HK-2 (cell line): ENCODE measurements around the gene LNP1.
"Not testable (repeated sequence)": the region's sequence is repeated elsewhere in the genome, so short reads cannot be mapped to it uniquely, and the experiment has no call there.

Experiments used
- DNase-seq: peaks from one replicate; pipeline ENCODE4 v3.0.0-alpha.2; 2018; ENCODE audit not compliant: unreplicated experiment

Gene LNP1

GRCh38 chr3:100478521-100478920, 77.2 kb downstream of the LNP1 start:
- DNase-seq, result not testable (repeated sequence)

GRCh38 chr3:100480081-100480480, 78.7 kb downstream of the LNP1 start:
- DNase-seq, result no peak

- DNase-seq, result no peak
Observed at GRCh38 chr3:100482176-100482575, 80.8 kb downstream of the LNP1 start.

GRCh38 chr3:100483529-100483928, 82.2 kb downstream of the LNP1 start:
- DNase-seq, result no peak

GRCh38 chr3:100486808-100487207, 85.5 kb downstream of the LNP1 start:
- no peak for DNase-seq

- no peak for DNase-seq
Observed at GRCh38 chr3:100489118-100489517, 87.8 kb downstream of the LNP1 start.

GRCh38 chr3:100492059-100493006, 91.0 kb downstream of the LNP1 start, which contains the start of gene TMEM45A:
Gene TMEM45A, plus strand, starts transcription at chr3:100492619. Its CDS starts 62,593 bp downstream, at chr3:100555212.
- peak; percentile 98 for DNase-seq

GRCh38 chr3:100496711-100497261, 95.4 kb downstream of the LNP1 start:
- no peak for DNase-seq

GRCh38 chr3:100499651-100500050, 98.3 kb downstream of the LNP1 start:
- DNase-seq, result no peak

GRCh38 chr3:100500320-100500880, 99.1 kb downstream of the LNP1 start:
- DNase-seq, result no peak

GRCh38 chr3:100503448-100503847, 102.1 kb downstream of the LNP1 start:
- no peak for DNase-seq
